Retinal pigment epithelial cell (primary cell): ENCODE results near the gene PDCD7.
"Not testable (repeated sequence)": the region's sequence is repeated elsewhere in the genome, so short reads cannot be mapped to it uniquely, and the experiment has no call there.

Experiments
- DNase-seq: peaks from one replicate; pipeline ENCODE4 v3.0.0-alpha.2; 2010; ENCODE audit warnings: low read depth
- H3K4me3 ChIP-seq: 2 replicates; pipeline ENCODE4 v1.5.1; 2011; ENCODE audit warnings: mild to moderate bottlenecking, low read length, control low read depth, moderate library complexity
- TF ChIP-seq, protein P1 (sequence below): conservative IDR thresholded peaks from 2 replicates; pipeline ENCODE4 v1.5.1; 2011; ENCODE audit warnings: low read depth, low read length, control low read depth, inconsistent platforms

Gene PDCD7

DNA sequence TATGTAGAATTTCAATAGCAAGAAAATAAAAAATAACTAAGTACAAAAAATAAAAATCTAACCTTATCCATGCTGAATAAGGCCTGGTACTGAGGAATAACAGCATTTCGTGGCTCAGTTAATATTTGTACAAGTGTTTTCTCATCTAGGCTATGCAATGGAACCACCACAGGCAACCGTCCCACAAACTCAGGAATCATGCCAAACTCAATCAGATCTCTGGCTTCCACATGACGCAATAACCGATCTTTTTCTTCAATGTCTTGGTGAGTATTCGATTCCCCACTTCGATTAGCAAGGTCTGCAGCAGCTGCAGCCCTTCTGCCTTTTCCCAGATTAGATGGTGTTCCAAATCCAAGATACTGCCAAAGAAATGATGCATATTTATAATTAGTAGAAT, 21.1 kb upstream of the PDCD7 start:
- TF ChIP-seq, protein P1, sequence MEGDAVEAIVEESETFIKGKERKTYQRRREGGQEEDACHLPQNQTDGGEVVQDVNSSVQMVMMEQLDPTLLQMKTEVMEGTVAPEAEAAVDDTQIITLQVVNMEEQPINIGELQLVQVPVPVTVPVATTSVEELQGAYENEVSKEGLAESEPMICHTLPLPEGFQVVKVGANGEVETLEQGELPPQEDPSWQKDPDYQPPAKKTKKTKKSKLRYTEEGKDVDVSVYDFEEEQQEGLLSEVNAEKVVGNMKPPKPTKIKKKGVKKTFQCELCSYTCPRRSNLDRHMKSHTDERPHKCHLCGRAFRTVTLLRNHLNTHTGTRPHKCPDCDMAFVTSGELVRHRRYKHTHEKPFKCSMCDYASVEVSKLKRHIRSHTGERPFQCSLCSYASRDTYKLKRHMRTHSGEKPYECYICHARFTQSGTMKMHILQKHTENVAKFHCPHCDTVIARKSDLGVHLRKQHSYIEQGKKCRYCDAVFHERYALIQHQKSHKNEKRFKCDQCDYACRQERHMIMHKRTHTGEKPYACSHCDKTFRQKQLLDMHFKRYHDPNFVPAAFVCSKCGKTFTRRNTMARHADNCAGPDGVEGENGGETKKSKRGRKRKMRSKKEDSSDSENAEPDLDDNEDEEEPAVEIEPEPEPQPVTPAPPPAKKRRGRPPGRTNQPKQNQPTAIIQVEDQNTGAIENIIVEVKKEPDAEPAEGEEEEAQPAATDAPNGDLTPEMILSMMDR: no peak
- no peak overlapping the region for H3K4me3 ChIP-seq
- no peak for DNase-seq

DNA sequence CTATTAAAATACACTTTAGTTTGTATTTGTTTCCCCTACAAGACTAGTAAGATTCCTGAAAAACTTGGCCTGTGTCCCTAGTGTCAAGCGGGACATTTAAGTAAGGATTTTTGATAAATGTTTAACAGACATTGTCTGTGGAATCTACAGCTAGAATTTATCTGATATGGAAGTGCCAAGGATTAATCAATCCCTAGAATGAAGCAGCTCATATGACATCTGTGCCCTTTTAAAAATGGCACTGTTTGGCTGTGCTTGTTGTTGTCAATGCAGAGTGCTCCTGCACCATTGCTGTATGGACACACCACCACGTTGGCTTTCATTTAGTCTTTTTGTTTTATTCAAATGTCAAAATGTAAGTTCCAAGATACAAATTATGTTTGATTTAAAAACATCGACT, 14.3 kb upstream of the PDCD7 start:
- no peak for DNase-seq
- TF ChIP-seq, protein P1: no peak
- H3K4me3 ChIP-seq: no peak overlapping the region

DNA sequence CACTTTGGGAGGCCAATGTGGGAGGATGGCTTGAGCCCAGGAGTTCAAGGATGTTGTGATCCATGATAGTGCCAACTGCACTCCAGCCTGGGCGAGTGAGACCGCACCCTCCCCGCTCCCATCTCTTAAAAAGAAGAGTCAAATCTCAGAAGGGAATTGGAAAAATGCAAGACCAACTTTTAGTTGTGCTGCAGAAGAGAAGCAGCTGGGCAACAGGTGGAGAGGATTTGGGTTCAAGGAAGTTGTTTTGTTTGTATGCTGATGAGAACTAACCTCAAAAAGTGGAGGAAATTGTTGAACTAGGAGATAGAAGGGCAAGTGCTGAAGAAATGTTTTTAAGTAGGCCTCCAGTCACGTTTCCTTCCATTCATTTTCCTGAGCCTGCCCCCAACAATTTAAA, 12.8 kb upstream of the PDCD7 start:
- DNase-seq: no peak
- TF ChIP-seq, protein P1: no peak
- H3K4me3 ChIP-seq: no peak overlapping the region

DNA sequence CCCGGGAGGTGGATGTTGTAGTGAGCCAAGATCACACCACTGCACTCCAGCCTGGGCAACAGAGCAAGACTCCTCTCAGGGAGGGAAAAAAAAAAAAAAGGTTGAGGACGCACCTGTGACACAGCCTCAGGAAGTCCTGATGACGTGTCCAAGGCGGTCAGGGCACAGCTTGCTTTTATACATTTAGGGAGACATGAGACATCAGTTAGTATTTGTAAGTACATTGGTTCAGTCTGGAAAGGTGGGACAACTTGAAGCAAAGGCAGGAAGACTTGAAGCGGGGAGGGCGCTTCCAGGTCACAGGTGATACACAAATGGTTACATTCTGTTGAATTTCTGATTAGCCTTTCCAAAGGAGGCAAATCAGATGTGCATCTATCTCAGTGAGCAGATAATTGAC, 5.0 kb upstream of the PDCD7 start:
- not testable (repeated sequence) for H3K4me3 ChIP-seq, DNase-seq

DNA sequence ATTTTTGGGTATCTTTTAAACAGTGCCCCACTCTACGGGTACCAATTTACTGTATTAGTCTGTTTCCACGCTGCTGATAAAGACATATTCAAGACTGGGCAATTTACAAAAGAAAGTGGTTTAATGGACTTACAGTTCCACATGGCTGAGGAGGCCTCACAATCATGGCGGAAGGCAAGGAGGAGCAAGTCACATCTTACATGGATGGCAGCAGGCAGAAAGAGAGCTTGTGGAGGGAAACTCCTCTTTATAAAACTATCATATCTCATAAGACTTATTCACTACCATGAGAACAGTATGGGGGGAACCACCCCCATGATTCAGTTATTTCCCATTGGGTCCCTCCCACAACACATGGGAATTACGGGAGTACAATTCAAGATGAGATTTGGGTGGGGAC, 4.3 kb upstream of the PDCD7 start:
- DNase-seq, H3K4me3 ChIP-seq: not testable (repeated sequence)

DNA sequence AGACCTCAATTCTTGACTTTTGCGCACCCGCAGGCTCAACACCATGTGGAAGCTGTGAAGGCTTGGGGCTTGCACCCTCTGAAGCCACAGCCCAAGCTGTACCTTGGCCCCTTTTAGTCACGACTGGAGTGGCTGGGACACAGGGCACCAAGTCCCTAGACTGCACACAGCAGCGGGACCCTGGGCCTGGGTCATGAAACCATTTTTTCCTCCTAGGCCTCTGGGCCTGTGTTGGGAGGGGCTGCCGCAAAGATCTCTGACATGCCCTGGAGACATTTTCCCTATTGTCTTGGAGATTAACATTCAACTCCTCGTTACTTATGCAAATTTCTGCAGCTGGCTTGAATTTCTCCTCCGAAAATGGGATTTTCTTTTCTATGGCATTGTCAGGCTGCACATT, 3.5 kb upstream of the PDCD7 start:
- DNase-seq: not testable (repeated sequence)

DNA sequence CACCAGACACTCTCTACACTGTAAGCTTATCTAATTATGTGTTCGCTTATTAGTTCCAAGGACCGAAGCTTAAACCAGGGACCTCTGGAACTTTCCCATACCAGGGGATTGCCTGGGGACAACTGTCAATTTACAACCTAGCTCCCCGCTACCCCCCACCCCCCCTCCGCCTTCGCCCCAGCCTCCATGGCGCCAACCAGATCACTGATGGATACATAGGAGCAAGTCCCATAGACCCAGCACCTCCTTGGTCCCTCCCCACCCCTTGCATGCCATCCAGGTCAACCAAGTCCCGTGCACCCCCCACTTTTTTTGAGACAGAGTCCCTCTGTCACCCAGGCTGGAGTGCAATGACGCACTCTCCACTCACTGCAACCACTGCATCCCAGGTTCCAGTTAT, 930 bp upstream of the PDCD7 start:
- TF ChIP-seq, protein P1: no peak
- DNase-seq: no peak
- H3K4me3 ChIP-seq: no peak overlapping the region

More for the DNA sequence above, 3.5 kb upstream of the PDCD7 start:
- H3K4me3 ChIP-seq: not testable (repeated sequence)

DNA sequence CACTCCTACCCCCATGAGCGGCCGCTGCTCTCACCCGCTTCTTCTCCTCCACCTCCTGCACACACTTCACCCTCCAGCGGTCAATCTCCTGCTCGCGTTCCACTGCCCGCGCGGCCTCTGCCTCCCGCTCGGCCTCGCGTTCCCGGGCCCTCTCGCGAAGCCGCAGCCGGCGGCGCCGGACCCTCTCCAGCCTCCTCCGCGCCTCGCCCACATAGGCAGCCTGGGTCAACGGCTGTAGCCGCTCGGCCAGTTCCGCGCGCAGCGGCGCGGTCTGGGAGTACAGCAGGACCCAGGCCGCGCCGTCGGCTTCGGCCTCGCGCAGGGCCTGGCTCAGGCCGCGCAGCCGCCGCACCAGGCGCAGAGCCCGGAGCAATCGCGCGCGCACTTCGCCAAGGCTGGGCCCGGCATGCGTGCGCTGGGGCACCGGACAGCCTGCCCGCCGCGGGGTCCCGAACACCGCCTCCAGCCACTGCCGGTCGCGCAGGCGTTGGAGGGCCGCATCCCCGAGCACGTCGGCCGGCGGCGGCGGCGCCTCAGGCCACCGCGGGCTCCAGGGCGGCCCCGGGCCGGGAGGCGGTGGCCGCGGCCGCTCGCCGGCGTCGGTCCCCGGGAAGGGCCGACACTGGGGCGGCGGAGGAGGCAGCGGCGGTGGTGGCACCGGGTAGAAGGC, 595 bp downstream of the PDCD7 start:
- DNase-seq: peak; percentile 15
- peak overlapping the region; percentile 79 for H3K4me3 ChIP-seq

More for the DNA sequence above, 595 bp downstream of the PDCD7 start:
- TF ChIP-seq, protein P1: peak; percentile 4
